Right forelimb (tissue), 1 donor: ENCODE data around the gene TPGS1.

Source experiments
- DNase-seq: peaks from one replicate; pipeline ENCODE4 v3.0.0-alpha.2; 2018

Gene TPGS1

DNA sequence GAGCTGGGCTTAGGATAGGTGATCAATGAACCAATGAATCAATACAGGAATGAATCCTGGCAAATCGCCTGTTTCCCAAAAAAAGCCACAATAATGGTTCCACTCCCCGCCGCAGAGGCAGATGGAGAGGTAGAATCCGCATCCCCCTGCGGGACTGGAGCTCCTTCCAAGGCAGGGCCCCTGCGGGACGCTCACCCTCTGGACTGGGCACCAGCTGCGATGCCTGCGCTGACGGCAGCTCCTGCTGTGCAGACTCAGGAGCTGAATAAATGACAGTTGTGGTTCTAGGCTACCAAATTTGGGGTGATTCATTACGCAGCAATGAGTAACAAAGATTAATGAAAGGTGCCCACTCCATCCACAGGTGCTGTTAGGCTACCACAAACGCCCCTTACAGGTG, 15.4 kb downstream of the TPGS1 start:
- no peak for DNase-seq

GRCh38 chr19:524062-524674, 16.9 kb downstream of the TPGS1 start:
- DNase-seq, result no peak

GRCh38 chr19:525029-525428, 17.7 kb downstream of the TPGS1 start:
- DNase-seq, result no peak

DNA sequence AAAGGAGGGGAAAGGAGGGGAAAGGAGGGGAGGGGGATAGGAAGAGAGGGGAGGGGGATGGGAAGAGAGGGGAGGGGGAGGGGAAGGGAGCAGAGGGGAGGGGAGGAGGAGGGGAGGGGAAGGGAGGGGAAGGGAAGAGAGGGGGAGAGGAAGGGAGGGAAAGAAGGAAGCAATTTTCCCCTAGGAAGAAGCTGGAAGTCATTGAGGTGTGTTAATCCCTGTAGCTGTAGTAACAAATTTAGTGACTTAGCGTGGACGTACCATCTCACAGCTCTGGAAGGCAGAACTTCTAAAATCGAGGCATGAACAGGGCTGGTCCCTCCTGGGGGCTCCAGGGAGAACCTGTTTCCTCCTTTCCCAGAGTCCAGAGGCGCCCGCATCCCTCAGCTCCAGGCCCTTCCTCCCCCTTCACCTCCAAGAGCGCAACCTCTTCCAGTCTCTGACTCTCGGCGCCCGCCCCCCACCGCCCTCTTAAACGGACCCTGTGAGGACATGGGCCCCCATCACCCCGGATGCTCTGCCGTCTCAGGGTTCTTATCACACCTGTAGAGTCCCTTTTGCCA, 18.6 kb downstream of the TPGS1 start:
- DNase-seq, result no peak

DNA sequence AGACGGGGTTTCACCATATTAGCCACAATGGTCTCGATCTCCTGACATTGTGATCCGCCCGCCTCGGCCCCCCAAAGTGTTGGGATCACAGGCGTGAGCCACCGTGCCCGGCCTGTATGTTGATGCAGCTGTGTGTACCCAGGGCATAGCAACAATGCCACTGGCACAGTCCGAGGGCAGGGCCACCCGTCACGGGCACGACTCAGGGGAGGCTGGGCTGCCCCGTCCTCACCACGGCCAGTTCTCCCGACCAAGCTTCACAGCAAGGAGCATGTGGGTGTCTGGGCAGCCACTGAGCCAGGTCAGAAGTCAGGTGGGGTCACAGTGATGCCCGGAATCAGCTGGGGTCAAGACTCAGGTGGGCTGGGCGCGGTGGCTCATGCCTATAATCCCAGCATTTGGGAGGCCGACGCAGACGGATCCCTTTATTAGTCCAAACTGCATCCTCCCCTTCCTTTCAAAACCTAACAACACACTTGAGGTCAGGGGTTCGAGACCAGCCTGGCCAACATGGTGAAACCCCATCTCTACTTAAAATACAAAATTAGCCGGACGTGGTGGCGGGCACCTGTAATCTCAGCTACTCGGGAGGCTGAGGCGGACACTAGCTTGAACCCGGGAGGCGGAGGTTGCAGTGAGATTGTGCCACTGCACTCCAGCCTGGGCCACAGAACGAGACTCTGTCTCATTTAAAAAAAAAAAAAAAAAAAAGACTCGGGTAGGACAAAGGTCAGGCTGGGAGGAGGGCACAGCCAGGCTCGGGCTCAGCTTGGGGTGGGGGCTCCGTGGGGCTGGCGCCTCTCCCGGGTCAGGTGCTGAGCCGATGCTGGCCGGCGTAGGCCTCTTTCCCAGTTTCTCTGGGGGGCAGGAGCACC, 23.1 kb downstream of the TPGS1 start:
- DNase-seq, result no peak

DNA sequence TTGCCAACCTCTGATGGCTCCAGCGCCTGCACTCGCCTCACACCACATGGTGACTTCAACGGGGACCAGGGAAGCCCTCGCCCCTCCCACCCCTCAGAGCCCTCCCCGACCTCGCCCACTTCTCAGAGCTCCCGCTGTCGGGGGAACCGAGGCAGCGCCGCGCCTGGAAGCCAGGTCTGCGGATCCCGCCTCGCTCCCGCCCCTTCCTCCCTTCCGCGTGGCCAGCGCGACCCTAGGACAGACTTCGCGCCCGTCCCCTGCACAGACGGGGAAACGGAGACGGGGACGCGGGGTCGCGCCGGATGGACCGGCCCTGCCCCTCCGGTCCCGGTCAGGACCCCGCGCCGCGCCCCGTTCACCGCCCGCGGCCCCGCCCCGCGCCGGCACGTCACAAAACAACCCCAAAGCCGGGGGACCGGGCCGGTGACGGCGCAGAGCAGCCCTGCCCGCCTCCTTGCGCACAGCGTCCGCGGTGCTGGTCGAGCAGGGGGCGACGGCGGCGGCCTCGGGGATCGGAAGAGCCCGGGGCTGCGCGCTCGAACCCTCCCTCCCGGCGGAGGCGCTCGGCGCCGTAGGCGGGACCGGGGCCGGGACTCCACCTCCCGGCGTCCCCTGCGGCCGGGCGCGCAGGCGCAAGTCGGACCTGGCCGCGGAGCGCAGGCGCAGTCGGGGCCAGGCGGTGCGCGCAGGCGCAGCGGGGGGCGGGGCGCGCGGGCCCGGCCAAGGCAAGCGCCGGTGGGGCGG, 23.9 kb downstream of the TPGS1 start:
- peak; percentile 93 for DNase-seq

DNA sequence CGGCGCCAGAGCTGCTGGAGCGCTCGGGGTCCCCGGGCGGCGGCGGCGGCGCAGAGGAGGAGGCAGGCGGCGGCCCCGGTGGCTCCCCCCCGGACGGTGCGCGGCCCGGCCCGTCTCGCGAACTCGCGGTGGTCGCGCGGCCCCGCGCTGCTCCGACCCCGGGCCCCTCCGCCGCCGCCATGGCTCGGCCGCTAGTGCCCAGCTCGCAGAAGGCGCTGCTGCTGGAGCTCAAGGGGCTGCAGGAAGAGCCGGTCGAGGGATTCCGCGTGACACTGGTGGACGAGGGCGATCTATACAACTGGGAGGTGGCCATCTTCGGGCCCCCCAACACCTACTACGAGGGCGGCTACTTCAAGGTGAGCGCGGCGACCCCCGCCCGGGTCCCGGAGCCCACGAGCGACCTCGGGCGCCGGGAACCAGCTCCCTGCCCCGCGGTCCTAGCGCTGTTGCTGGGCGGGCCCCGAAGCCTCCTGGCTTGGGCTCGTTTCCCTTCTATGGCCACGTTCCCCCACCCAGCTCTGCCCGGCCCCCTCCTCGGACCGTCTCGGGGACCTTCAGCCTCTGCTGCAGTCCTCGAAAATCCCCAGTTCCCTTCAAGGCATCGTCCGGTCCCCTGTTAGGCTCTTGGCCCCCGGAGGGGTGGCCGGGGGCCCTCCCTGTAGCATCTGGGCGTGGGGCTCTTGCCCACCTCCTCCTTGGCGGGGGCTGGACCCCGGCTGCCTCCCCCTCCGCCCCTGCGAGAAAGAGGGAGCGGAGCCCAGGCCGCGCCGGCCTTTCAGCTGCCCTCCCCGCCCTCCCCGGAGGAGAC, 24.7 kb downstream of the TPGS1 start, which contains the start of gene CDC34:
Gene CDC34 (plus strand): TSS at position 8 of the 808 bp plus-strand sequence. CDS start 172 bp downstream, at position 180.
- peak; percentile 56 for DNase-seq

DNA sequence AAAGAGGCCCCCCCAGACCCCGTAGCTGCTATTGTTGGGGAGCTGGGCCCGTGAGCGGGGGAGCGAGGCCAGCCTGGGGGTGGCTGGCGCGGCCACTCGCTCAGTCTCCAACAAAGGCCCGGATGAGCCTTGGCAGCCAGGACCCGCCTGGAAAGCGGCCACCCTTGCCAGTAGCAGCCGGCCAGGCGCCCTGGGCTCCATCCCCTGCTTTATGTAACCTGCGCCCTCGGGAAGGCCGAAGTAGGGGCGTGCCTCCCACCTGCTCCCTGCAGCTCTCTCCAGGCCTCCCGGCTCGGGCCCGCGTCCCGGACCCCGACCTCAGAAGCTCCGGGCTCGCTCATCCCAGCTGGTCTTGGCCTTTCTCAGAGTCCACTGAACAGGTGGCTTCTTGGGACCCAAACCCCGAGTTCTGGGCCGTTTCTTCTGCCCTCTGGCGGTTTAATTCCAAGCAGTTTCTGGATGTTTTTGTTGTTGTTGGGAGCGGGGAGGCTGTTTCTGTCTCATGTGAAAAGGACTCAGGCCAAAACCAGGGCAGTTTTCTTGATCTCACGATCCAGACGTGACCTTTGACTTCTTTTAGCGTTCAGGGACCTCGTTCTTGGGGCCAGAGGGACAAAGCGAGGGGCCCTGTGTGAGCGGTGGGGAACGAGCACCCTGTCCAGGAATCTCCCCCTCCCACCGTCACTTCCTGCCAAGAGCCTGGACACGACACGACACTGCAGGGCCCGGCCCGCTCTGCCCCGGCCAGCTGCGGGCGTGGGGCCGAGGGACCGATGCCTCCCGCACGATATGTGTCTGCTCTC, 25.5 kb downstream of the TPGS1 start:
- DNase-seq, result peak; percentile 81

- DNase-seq, result peak; percentile 58
Observed at GRCh38 chr19:533364-534058, 26.2 kb downstream of the TPGS1 start.

- no peak for DNase-seq
Observed at GRCh38 chr19:534088-534487, 26.8 kb downstream of the TPGS1 start.

- DNase-seq, result no peak
Observed at GRCh38 chr19:535017-535835, 27.9 kb downstream of the TPGS1 start.

DNA sequence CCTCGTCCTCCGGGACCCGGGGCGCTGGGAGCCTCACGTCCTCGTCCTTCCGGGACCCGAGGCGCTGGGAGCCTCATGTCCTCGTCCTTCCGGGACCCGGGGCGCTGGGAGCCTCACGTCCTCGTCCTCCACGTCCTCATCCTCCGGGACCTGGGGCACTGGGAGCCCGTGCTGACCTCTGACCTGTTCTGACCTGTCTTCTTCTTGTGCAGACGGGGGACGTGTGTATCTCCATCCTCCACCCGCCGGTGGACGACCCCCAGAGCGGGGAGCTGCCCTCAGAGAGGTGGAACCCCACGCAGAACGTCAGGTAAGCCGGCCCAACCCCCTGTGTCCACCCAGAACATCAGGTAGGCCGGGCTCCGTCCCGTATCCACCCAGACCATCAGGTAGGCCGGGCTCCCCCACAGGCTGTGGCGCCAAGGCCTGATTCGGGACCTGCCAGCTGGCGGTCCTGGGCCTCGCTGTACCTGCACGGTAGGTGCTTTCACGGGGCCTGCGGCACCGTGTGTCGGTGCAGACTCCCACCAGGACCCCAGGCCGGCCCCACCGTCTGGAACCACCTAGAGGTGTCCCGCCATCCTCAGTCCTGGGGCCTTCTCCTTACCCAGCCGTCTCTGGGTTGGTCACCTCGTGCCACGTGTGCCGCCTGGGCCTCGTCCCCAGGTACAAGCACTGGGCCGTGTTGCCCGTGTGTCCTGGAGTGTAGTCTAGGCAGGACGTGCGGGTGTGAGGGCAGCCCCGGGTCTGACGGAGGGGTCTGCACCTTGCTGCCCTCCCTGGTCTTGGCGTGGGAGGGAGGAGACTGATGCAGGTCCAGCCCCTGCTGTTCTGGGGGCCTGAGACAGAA, 29.0 kb downstream of the TPGS1 start:
- no peak for DNase-seq

DNA sequence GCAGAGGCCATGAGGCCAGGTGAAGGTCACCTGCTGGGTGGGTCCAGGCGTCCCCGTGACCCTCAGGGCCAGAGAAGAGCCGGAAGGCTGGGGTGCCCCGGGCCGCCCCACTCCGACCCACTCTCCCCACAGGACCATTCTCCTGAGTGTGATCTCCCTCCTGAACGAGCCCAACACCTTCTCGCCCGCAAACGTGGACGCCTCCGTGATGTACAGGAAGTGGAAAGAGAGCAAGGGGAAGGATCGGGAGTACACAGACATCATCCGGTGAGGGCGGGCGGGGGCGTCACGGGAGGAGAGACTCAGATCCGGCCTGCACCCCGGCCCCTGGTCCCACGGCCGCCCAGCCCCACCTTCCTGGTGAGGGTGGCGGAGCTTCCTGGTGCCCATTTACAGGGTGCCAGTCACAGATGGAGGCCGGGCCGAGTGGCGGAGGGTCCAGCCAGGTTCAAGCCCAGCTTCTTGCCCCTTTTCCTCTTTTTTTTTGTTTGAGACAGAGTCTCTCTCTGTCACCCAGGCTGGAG, 29.6 kb downstream of the TPGS1 start:
- no peak for DNase-seq

GRCh38 chr19:538641-539428, 31.5 kb downstream of the TPGS1 start:
- no peak for DNase-seq

DNA sequence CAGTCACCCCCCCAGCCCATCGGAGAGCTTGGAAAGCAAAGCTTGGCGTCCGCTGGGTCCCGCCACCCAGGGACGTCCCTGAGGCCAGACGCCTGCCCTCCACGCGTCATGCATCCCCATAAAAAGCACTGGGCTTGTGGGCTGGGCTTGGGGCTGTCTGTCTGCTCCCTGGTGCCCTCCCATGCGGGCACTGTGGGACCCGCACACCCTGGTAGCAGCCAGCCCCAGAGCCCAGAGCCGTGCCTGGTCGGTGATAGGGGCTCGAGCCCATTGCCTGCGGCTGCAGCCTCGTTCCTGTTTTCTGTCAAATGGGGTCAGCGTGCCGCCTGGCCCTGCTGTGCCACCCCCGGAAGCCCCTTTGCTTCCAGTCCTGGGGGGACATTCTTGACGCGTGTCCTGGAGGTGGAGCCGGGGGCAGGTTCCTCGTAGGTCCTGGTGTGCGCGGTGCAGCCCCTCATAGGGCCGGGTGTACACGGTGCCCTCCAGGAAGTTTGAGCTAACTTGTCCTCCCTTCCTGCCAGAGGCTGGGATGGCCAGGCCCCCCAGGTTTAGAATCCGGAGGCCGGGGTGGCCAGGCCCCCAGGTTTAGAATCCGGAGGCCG, 32.2 kb downstream of the TPGS1 start:
- no peak for DNase-seq

DNA sequence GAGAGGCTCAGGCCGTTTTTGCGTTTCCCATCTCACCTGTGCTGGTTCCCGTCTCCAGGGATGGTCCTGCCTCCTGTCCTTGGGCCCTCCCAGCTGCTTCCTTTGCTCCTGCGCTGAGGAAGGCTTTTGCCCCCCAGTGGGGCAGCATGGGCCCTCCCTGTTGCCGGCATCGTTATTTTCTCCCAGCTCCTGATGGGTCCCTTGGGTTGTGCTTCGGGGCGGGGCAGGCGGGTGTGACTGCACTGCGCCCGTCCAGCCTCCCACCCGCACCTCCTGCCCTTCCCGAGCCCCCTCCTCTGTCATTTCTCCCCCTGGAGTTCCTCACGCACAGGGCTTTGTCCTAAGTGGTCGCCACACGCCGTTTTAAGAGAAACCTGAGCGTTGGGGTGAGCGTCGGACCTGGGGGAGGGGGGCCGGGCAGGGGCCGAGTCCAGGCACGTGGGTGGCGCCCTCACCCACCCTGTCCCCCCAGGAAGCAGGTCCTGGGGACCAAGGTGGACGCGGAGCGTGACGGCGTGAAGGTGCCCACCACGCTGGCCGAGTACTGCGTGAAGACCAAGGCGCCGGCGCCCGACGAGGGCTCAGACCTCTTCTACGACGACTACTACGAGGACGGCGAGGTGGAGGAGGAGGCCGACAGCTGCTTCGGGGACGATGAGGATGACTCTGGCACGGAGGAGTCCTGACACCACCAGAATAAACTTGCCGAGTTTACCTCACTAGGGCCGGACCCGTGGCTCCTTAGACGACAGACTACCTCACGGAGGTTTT, 33.8 kb downstream of the TPGS1 start:
- DNase-seq, result no peak

GRCh38 chr19:541699-542098, 34.4 kb downstream of the TPGS1 start:
- DNase-seq, result no peak
